ENCODE data around the gene IFFO2. TPM values are rescaled to one million over a fixed set of nuclear protein-coding genes. Genes with fewer than 3 reads are reported as not detected.

IFFO2 gene
- total and polyA plus RNA-seq, 2 experiments from 2014 or later = 0.71 to 7.5 TPM

GRCh38 chr1:18866314-18866713, 90.2 kb downstream of the IFFO2 start:
- H3K27me3 ChIP-seq (ENCODE audit: insufficient read depth) = no peaks in the 10 kb centered on the region
- H4K20me1 ChIP-seq (replicated peaks; ENCODE audit: insufficient read depth) = no peaks in the 10 kb centered on the region
- no peak overlapping the region for H3K4me2 ChIP-seq
- Mint-ChIP-seq H3K4me3 (no peak overlapping the region), H3K9me3 (no peaks in the 10 kb centered on the region), H3K27me3 (ENCODE audit: insufficient read depth, low read depth, poor library complexity) (peaks cover 4% of the 10 kb centered on the region), H3K36me3 (ENCODE audit: low read depth) (no peaks in the 10 kb centered on the region), H3K27ac (no peak overlapping the region), H3K4me1 (no peaks in the 10 kb centered on the region)
- no peaks in the 10 kb centered on the region for H3K4me1 ChIP-seq (ENCODE audit: insufficient read depth)
- no peaks in the 10 kb centered on the region for H3K79me2 ChIP-seq (replicated peaks; ENCODE audit: insufficient read depth)
- H3K4me3 ChIP-seq = no peak overlapping the region
- no peaks in the 10 kb centered on the region for H3F3A ChIP-seq (replicated peaks; ENCODE audit: low read depth)
- no peak overlapping the region for H3K27ac ChIP-seq (ENCODE audit: low read depth)
- no peaks in the 10 kb centered on the region for H3K36me3 ChIP-seq (ENCODE audit: insufficient read depth)
- DNase-seq (ENCODE audit: low spot score) = no peak
- TF ChIP-seq CTCF (conservative IDR thresholded peaks at IDR 0.05; ENCODE audit: low read depth in 2 of 2) (no peak), REST (IDR thresholded peaks at IDR 0.05; ENCODE audit: unreplicated experiment) (no peak), EZH2phosphoT487 (IDR thresholded peaks at IDR 0.05; ENCODE audit: unreplicated experiment) (no peak), POLR2AphosphoS5 (IDR thresholded peaks at IDR 0.05; ENCODE audit: low read depth) (no peak), ZNF462 (CRISPR knock-in tag; IDR thresholded peaks at IDR 0.05) (no peak), NANOG (IDR thresholded peaks at IDR 0.05; ENCODE audit: borderline replicate concordance) (no peak), EZH2 (IDR thresholded peaks at IDR 0.05; ENCODE audit: low read depth, unreplicated experiment) (no peak)
- no peak for ATAC-seq
- H2AFZ ChIP-seq = no peak overlapping the region
- no peaks in the 10 kb centered on the region for H3K9me2 ChIP-seq (ENCODE audit: insufficient read depth)
